Gastrocnemius medialis (tissue), 4 donors: ENCODE results near the gene GPRC5D.

Experiments used
- POLR2A ChIP-seq, 2 donors: fragments of 450-650 bp; IDR thresholded peaks; one replicate each; pipeline ENCODE4 v1.6.1; 2017; ENCODE audit warnings: antibody characterized with exemption in 2 of 2, mild to moderate bottlenecking in 2 of 2, moderate library complexity in 2 of 2
- TF ChIP-seq, protein P1 (sequence below), 5 experiments: fragments of 450-650 bp in 3 of 5; fragments of 200-600 bp in 2 of 5; sonication (generic) in 2 of 5; IDR thresholded peaks in 4 of 5; conservative IDR thresholded peaks in 1 of 5; 1 replicate in 4 of 5; 2 replicates in 1 of 5; pipeline ENCODE4 v1.5.1; 2016 to 2019; ENCODE audit warnings: antibody characterized with exemption in 5 of 5, mild to moderate bottlenecking in 3 of 5, moderate library complexity in 3 of 5

DNA sequence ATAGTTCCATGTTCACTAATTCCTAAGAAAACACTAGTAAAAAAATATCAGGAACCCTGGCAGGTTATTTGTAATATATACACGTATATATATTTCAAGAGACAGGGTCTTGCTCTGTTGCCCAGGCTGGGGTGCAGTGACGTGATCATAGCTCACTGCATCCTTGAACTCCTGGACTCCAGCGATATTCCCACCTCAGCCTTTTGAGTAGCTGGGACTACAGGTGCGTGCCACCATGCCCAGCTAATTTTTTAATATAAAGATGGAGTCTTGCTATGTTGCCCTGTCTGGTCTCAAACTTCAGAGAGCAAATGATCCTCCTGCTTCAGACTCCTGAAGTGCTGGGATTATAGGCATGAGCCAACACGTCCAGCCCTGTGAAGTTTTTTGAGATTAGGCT lies 44.4 kb downstream of the GPRC5D start:
- TF ChIP-seq, protein P1, sequence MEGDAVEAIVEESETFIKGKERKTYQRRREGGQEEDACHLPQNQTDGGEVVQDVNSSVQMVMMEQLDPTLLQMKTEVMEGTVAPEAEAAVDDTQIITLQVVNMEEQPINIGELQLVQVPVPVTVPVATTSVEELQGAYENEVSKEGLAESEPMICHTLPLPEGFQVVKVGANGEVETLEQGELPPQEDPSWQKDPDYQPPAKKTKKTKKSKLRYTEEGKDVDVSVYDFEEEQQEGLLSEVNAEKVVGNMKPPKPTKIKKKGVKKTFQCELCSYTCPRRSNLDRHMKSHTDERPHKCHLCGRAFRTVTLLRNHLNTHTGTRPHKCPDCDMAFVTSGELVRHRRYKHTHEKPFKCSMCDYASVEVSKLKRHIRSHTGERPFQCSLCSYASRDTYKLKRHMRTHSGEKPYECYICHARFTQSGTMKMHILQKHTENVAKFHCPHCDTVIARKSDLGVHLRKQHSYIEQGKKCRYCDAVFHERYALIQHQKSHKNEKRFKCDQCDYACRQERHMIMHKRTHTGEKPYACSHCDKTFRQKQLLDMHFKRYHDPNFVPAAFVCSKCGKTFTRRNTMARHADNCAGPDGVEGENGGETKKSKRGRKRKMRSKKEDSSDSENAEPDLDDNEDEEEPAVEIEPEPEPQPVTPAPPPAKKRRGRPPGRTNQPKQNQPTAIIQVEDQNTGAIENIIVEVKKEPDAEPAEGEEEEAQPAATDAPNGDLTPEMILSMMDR (IDR thresholded peaks at IDR 0.05 in 4 of 5, conservative IDR thresholded peaks at IDR 0.05 in 1 of 5): no peak
- no peak for TF ChIP-seq POLR2A (IDR thresholded peaks at IDR 0.05)
